Neuronal stem cell (in vitro differentiated cells): ENCODE data around the gene IDH3B.
"Not testable (repeated sequence)": the region's sequence is repeated elsewhere in the genome, so short reads cannot be mapped to it uniquely, and the experiment has no call there.

Source experiments
- DNase-seq: peaks from one replicate; pipeline ENCODE4 v3.0.0-alpha.2; 2013; ENCODE audit warnings: low spot score
- H2AFZ ChIP-seq: one replicate; pipeline ENCODE4 v1.6.1; 2013; ENCODE audit warnings: mild to moderate bottlenecking, low read length, inconsistent platforms
- H2AK5ac ChIP-seq: 2 replicates; pipeline ENCODE4 v1.6.1; 2013; ENCODE audit warnings: low read depth, mild to moderate bottlenecking, inconsistent platforms, low read length, moderate library complexity, mixed read lengths
- H2BK120ac ChIP-seq: 2 replicates; pipeline ENCODE4 v1.6.1; 2013; ENCODE audit warnings: low read depth, mild to moderate bottlenecking, inconsistent platforms, low read length, moderate library complexity, mixed read lengths
- H2BK12ac ChIP-seq: one replicate; pipeline ENCODE4 v1.6.1; 2013; ENCODE audit warnings: low read length, inconsistent platforms
- H2BK15ac ChIP-seq: 2 replicates; pipeline ENCODE4 v1.6.1; 2013; ENCODE audit warnings: mild to moderate bottlenecking, low read length, inconsistent platforms, mixed read lengths
- H2BK5ac ChIP-seq: one replicate; pipeline ENCODE4 v1.6.1; 2013; ENCODE audit warnings: inconsistent platforms, mild to moderate bottlenecking, low read length, moderate library complexity
- H3K14ac ChIP-seq: one replicate; pipeline ENCODE4 v1.6.1; 2013; ENCODE audit warnings: low read length, inconsistent platforms
- H3K18ac ChIP-seq: 2 replicates; pipeline ENCODE4 v1.6.1; 2013; ENCODE audit warnings: low read length, inconsistent platforms
- H3K23ac ChIP-seq: 2 replicates; pipeline ENCODE4 v1.6.1; 2013; ENCODE audit warnings: low read depth, mild to moderate bottlenecking, mixed read lengths, low read length, inconsistent platforms; ENCODE audit not compliant: poor library complexity
- H3K27ac ChIP-seq: replicated peaks from 3 replicates; pipeline ENCODE4 v1.5.1; 2013; ENCODE audit warnings: low read length, inconsistent platforms
- H3K27me3 ChIP-seq, 3 experiments: 2 replicates each; pipeline ENCODE4 v1.6.1; 2013; ENCODE audit warnings: low read length in 3 of 3, mild to moderate bottlenecking in 2 of 3, inconsistent platforms in 1 of 3, low read depth in 1 of 3, mixed read lengths in 1 of 3, moderate library complexity in 1 of 3; ENCODE audit not compliant: control insufficient read depth in 3 of 3, insufficient read depth in 3 of 3
- H3K36me3 ChIP-seq, 2 donors: replicated peaks in 1 of 2; 2 replicates each; pipeline ENCODE4 v1.6.1; 2013; ENCODE audit warnings: low read length in 2 of 2; ENCODE audit not compliant: control insufficient read depth in 2 of 2, insufficient read depth in 2 of 2
- H3K4ac ChIP-seq: 2 replicates; pipeline ENCODE4 v1.6.1; 2013; ENCODE audit warnings: inconsistent platforms, mild to moderate bottlenecking, low read length, moderate library complexity
- H3K4me1 ChIP-seq, 2 donors: 1 replicate in 1 of 2; 2 replicates in 1 of 2; pipeline ENCODE4 v1.6.1; 2013; ENCODE audit warnings: low read length in 2 of 2, low read depth in 1 of 2; ENCODE audit not compliant: control insufficient read depth in 2 of 2, insufficient read depth in 1 of 2
- H3K4me2 ChIP-seq: one replicate; pipeline ENCODE4 v1.6.1; 2013; ENCODE audit warnings: mild to moderate bottlenecking, low read length, inconsistent platforms; ENCODE audit not compliant: insufficient read depth, poor library complexity, severe bottlenecking
- H3K4me3 ChIP-seq, 2 donors: 2 replicates each; pipeline ENCODE4 v1.5.1; 2013; ENCODE audit warnings: low read length in 2 of 2, mild to moderate bottlenecking in 2 of 2, inconsistent platforms in 1 of 2, moderate library complexity in 1 of 2
- H3K79me1 ChIP-seq: one replicate; pipeline ENCODE4 v1.6.1; 2013; ENCODE audit warnings: low read depth, mild to moderate bottlenecking, inconsistent platforms, low read length, moderate library complexity
- H3K9ac ChIP-seq: one replicate; pipeline ENCODE4 v1.6.1; 2013; ENCODE audit warnings: mild to moderate bottlenecking, low read depth, low read length, inconsistent platforms; ENCODE audit not compliant: poor library complexity
- H3K9me3 ChIP-seq, 2 donors: replicated peaks in 1 of 2; 2 replicates each; pipeline versions ENCODE3 to v1.6.1; 2013; ENCODE audit warnings: low read length in 2 of 2, mild to moderate bottlenecking in 2 of 2, inconsistent platforms in 1 of 2, low read depth in 1 of 2, mixed read lengths in 1 of 2, moderate library complexity in 1 of 2; ENCODE audit not compliant: control insufficient read depth in 2 of 2, insufficient read depth in 1 of 2
- H4K8ac ChIP-seq: one replicate; pipeline ENCODE4 v1.6.1; 2013; ENCODE audit warnings: low read depth, mild to moderate bottlenecking, inconsistent platforms, low read length, moderate library complexity
- H4K91ac ChIP-seq: one replicate; pipeline ENCODE4 v1.6.1; 2013; ENCODE audit warnings: low read length, low read depth, mild to moderate bottlenecking, inconsistent platforms; ENCODE audit not compliant: poor library complexity
- WGBS, 2 donors: extraction: QIAGEN DNeasy Blood & Tissue Kit; methylation state at CpG; one replicate each; pipeline ENCODE4 v1.1.7; 2013; ENCODE audit warnings: missing lambda C conversion rate in 2 of 2, mixed read lengths in 1 of 2; ENCODE audit not compliant: insufficient read length in 2 of 2, insufficient replicate concordance in 1 of 2; ENCODE audit errors: extremely low coverage in 2 of 2; 5-methylcytosine and 5-hydroxymethylcytosine counted together

Gene IDH3B

DNA sequence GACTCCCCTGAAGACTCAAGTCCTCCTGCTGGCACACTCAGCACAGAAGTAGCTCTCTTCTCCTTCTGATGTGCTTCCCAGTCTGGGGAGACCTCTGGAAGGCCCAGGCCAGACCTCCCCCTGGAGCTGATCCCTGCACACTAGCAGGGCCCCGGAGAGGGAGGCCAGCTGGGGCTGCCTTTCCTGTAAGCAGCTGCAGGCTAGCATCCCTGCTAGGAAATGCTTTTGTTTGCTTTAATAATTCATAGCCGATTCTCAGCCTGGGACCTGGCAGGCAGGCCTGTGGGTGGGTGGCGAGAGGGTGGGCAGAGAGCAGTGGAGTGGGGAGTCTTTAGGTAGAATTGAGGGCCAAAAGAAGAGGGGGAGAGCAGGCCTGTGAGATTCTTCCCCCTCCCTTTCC is 33.8 kb upstream of the IDH3B start:
- no CpG with 5 or more reads among the region's 3 CpGs for WGBS, 2 donors
- H3K36me3 ChIP-seq, result no peaks in the 10 kb centered on the region
- H3K79me1 ChIP-seq, result no peaks in the 10 kb centered on the region
- H3K9me3 ChIP-seq, result no peaks in the 10 kb centered on the region
- H3K9ac ChIP-seq, result no peak overlapping the region
- H4K91ac ChIP-seq, result no peak overlapping the region
- H3K27me3 ChIP-seq, result peaks cover 17 to 43% (median 32%) of the 10 kb centered on the region in 3 experiments
- H2BK5ac ChIP-seq, result no peak overlapping the region
- peaks cover 12 to 18% of the 10 kb centered on the region in 2 donors for H3K4me1 ChIP-seq
- no peak for DNase-seq
- peak overlapping the region; percentile 42 for H2AFZ ChIP-seq
- no peak overlapping the region for H3K23ac ChIP-seq
- H3K18ac ChIP-seq, result peak overlapping the region; percentile 39
- peak overlapping the region; percentile 15 for H2BK15ac ChIP-seq
- no peak overlapping the region for H2BK12ac ChIP-seq
- H2BK120ac ChIP-seq, result peak overlapping the region; percentile 32
- H4K8ac ChIP-seq, result peak overlapping the region; percentile 54
- no peak overlapping the region for H3K27ac ChIP-seq
- peak overlapping the region; percentile 70 for H2AK5ac ChIP-seq
- no peak overlapping the region for H3K4ac ChIP-seq
- H3K14ac ChIP-seq, result no peak overlapping the region
- H3K4me3 ChIP-seq, result no peak overlapping the region
- H3K4me2 ChIP-seq, result no peak overlapping the region

GRCh38 chr20:2696646-2697045 is 32.6 kb upstream of the IDH3B start:
- no peak overlapping the region for H2AFZ ChIP-seq
- peaks cover 16 to 23% of the 10 kb centered on the region in 2 donors for H3K4me1 ChIP-seq
- no CpG with 5 or more reads among the region's 9 CpGs for WGBS, 2 donors

DNA sequence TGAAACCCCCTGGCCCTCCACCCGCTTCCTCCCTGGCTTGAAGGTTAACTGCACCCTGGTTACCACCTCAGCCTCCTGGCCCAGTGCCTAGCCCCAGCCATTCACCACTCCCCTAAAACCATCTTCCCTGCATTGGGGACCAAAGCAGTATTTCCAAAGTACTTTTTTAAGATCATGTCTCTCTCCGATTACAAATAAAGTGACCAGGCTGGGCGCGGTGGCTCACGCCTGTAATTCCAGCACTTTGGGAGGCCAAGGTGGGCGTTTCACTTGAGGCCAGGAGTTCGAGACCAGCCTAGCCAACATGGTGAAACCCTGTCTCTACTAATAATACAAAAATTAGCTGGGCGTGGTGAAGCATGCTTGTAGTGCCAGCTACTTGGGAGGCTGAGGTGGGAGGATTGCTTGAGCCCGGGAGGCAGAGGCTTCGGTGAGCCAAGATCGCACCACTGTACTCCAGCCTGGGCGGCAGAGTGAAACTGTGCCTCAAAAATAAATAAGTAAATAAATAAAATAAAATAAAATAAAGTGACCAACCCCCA is 32.0 kb upstream of the IDH3B start:
- H4K8ac ChIP-seq, H3K4me3 ChIP-seq, H3K4me2 ChIP-seq, H3K18ac ChIP-seq, H4K91ac ChIP-seq, H2BK120ac ChIP-seq, H3K9ac ChIP-seq, H3K9me3 ChIP-seq, H3K27ac ChIP-seq, H3K36me3 ChIP-seq, H2AK5ac ChIP-seq, H2AFZ ChIP-seq, H2BK12ac ChIP-seq, H3K79me1 ChIP-seq, H3K4ac ChIP-seq, H3K23ac ChIP-seq, DNase-seq, H2BK15ac ChIP-seq, H2BK5ac ChIP-seq, H3K14ac ChIP-seq: not testable (repeated sequence)
- WGBS, 2 donors, result no CpG with 5 or more reads among the region's 12 CpGs
- peaks cover 16 to 25% of the 10 kb centered on the region in 2 donors for H3K4me1 ChIP-seq
- H3K27me3 ChIP-seq, result peaks cover 27 to 53% (median 40%) of the 10 kb centered on the region in 3 experiments

More at GRCh38 chr20:2696646-2697045, 32.6 kb upstream of the IDH3B start:
- H2AK5ac ChIP-seq, result no peak overlapping the region
- H3K4me2 ChIP-seq, result no peak overlapping the region
- no peak for DNase-seq
- H3K4me3 ChIP-seq, result no peak overlapping the region
- no peak overlapping the region for H3K4ac ChIP-seq
- no peak overlapping the region for H2BK15ac ChIP-seq
- no peak overlapping the region for H2BK5ac ChIP-seq
- no peak overlapping the region for H2BK120ac ChIP-seq
- H4K8ac ChIP-seq, result no peak overlapping the region
- H4K91ac ChIP-seq, result no peak overlapping the region
- no peak overlapping the region for H3K14ac ChIP-seq
- peaks cover 1% of the 10 kb centered on the region for H3K79me1 ChIP-seq
- H3K9ac ChIP-seq, result no peak overlapping the region
- no peaks in the 10 kb centered on the region for H3K36me3 ChIP-seq
- no peak overlapping the region for H3K23ac ChIP-seq
- H3K27me3 ChIP-seq, result peaks cover 22 to 48% (median 38%) of the 10 kb centered on the region in 3 experiments
- H3K9me3 ChIP-seq, result no peaks in the 10 kb centered on the region
- H3K27ac ChIP-seq, result no peak overlapping the region
- H2BK12ac ChIP-seq, result no peak overlapping the region
- no peak overlapping the region for H3K18ac ChIP-seq

- Histone ChIP-seq H3K4ac (no peak overlapping the region), H2BK15ac (no peak overlapping the region), H3K36me3 (no peaks in the 10 kb centered on the region), H4K8ac (no peak overlapping the region), H2BK12ac (no peak overlapping the region), H2AFZ (no peak overlapping the region), H2BK5ac (no peak overlapping the region), H3K27ac (no peak overlapping the region), H2AK5ac (no peak overlapping the region), H3K4me2 (no peak overlapping the region), H3K79me1 (peaks cover 3% of the 10 kb centered on the region), H4K91ac (no peak overlapping the region), H3K27me3 (peaks cover 28 to 58% (median 42%) of the 10 kb centered on the region in 3 experiments), H3K4me3 (no peak overlapping the region), H3K9ac (no peak overlapping the region), H3K9me3 (no peaks in the 10 kb centered on the region), H3K18ac (peak overlapping the region; percentile 18), H3K4me1 (peaks cover 16 to 25% of the 10 kb centered on the region in 2 donors), H3K23ac (peak overlapping the region; percentile 3), H2BK120ac (no peak overlapping the region), H3K14ac (no peak overlapping the region)
- no peak for DNase-seq
- no CpG with 5 or more reads among the region's 13 CpGs for WGBS, 2 donors
These were observed 31.4 kb upstream of the IDH3B start for GRCh38 chr20:2695206-2695983.
